IPS-20b (cell line): ENCODE data around the gene BDP1.
"Not testable (repeated sequence)": the region's sequence is repeated elsewhere in the genome, so short reads cannot be mapped to it uniquely, and the experiment has no call there.

ENCODE experiments used
- H3K27ac ChIP-seq: one replicate; pipeline ENCODE4 v1.5.1; 2013; ENCODE audit warnings: low read length
- H3K27me3 ChIP-seq: 2 replicates; pipeline ENCODE4 v1.6.1; 2013; ENCODE audit warnings: mild to moderate bottlenecking, low read length, inconsistent platforms; ENCODE audit not compliant: insufficient read depth
- H3K36me3 ChIP-seq: 2 replicates; pipeline ENCODE4 v1.6.1; 2013; ENCODE audit warnings: low read depth, mild to moderate bottlenecking, inconsistent platforms, low read length, moderate library complexity; ENCODE audit not compliant: insufficient read depth
- H3K4me1 ChIP-seq: 2 replicates; pipeline ENCODE4 v1.6.1; 2013; ENCODE audit warnings: mild to moderate bottlenecking, control low read depth, inconsistent platforms, low read length, moderate library complexity; ENCODE audit not compliant: insufficient read depth
- H3K4me3 ChIP-seq: 2 replicates; pipeline ENCODE4 v1.5.1; 2013; ENCODE audit warnings: mild to moderate bottlenecking, low read length, inconsistent platforms
- H3K9ac ChIP-seq: 2 replicates; pipeline ENCODE4 v1.6.1; 2013; ENCODE audit warnings: low read depth, mild to moderate bottlenecking, inconsistent platforms, low read length, moderate library complexity
- H3K9me3 ChIP-seq: 2 replicates; pipeline ENCODE4 v1.6.1; 2013; ENCODE audit warnings: mild to moderate bottlenecking, low read depth, low read length, inconsistent platforms; ENCODE audit not compliant: insufficient read depth

The BDP1 gene

GRCh38 chr5:71577839-71578238, 122.4 kb downstream of the BDP1 start:
- not testable (repeated sequence) for H3K9me3 ChIP-seq, H3K27ac ChIP-seq, H3K4me3 ChIP-seq, H3K4me1 ChIP-seq, H3K9ac ChIP-seq, H3K36me3 ChIP-seq, H3K27me3 ChIP-seq

DNA sequence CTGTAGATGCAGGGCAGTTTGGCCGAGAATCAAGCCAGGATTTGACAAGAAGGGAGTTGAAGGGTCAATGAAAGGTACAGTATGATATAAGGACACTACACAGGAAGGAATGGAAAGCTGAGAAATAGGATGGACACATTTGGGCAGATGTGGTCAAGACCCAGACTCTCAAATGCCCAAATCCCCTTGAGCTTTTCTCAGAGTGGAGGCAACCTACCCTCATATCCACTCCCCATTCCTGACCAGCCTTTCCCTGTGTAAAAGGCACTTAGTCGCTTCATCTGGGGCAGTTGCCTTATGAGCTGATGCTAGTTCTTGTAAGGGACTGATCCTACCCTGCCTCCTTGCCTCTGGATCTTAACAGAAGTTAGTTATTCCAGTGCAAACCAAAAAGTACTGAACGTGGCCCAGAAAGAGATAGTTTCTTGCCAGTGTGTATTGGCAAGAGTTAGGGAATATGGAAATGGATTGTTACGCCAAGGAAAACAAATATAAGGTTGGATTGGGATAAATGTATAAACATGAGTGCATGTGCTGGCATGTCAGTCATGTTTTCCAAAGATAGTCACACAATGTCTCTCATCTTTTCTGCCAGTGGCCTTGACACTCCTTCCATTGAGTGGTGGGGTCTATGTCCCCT, 127.6 kb downstream of the BDP1 start:
- Histone ChIP-seq H3K27ac (no peak overlapping the region), H3K4me3 (no peak overlapping the region), H3K36me3 (no peaks in the 10 kb centered on the region), H3K9me3 (0 out of 2 replicates have a peak, but pooled peaks cover 4% of the 10 kb centered on the region), H3K27me3 (no peaks in the 10 kb centered on the region), H3K4me1 (no peaks in the 10 kb centered on the region), H3K9ac (no peak overlapping the region)

DNA sequence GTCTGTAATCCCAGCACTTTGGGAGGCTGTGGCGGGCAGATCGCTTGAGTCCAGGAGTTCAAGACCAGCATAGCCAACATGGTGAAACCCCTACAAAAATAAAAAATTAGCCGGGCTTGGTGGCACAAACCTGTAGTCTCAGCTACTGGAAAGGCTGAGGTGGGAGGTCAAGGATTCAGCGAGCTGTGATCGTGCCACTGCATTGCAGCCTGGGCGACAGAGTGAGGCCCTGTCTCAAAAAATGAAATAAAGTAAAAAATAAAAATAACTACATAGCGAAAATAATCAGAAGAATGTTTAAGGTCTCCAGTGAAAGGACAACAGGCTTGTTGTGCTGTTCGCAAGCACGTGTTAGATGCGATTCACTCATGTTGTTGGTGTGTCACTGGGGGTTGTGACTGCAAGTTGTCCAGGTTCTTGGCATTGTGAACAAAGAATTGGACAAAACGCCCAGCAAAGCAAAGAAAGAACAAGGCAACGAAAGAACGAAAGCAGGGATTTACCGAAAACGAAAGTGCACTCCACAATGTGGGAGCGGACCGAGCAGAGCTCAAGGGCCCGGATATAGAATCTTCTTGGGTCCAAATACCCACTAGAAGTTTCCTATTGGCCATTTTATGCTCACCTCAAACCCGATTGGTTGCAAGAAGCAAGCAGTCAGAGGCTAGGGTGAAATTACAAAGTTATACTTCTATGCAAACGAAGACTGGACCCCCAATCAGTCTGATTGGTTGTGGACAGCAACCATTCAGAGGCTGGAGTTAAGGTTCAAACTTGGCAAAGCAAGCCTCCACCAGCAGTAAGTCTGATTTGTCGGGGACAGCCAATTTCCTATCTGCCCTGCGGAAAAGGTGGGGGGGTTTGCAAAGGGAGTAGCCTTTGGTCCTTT, 130.8 kb downstream of the BDP1 start:
- Histone ChIP-seq H3K9me3 (no peaks in the 10 kb centered on the region), H3K4me3 (peak overlapping the region; percentile 82), H3K9ac (peak overlapping the region; percentile 89), H3K27me3 (no peaks in the 10 kb centered on the region), H3K4me1 (no peaks in the 10 kb centered on the region), H3K36me3 (no peaks in the 10 kb centered on the region), H3K27ac (peak overlapping the region; percentile 75)

GRCh38 chr5:71586941-71587765, 131.7 kb downstream of the BDP1 start, which contains the start of gene MCCC2:
Gene MCCC2, plus strand, starts transcription at chr5:71587340. Its CDS starts 86 bp downstream, at chr5:71587426.
- Histone ChIP-seq H3K9ac (peak within 1 kb of the TSS; percentile 89), H3K9me3 (no peaks in the 10 kb centered on the region), H3K4me3 (peak within 1 kb of the TSS; percentile 82), H3K27ac (peak within 1 kb of the TSS; percentile 75), H3K36me3 (no peaks in the 10 kb centered on the region), H3K27me3 (no peaks in the 10 kb centered on the region), H3K4me1 (no peaks in the 10 kb centered on the region)

GRCh38 chr5:71587766-71588532, 132.5 kb downstream of the BDP1 start:
- no peaks in the 10 kb centered on the region for H3K9me3 ChIP-seq
- H3K36me3 ChIP-seq: no peaks in the 10 kb centered on the region
- peak overlapping the region; percentile 82 for H3K4me3 ChIP-seq

GRCh38 chr5:71588533-71588885, 133.1 kb downstream of the BDP1 start:
- Histone ChIP-seq H3K36me3 (no peaks in the 10 kb centered on the region), H3K27me3 (no peaks in the 10 kb centered on the region), H3K27ac (no peak overlapping the region), H3K4me1 (no peaks in the 10 kb centered on the region), H3K9me3 (no peaks in the 10 kb centered on the region), H3K9ac (no peak overlapping the region; the same call in 1 of the 2 replicates), H3K4me3 (peak overlapping the region; percentile 82; the same call in 1 of the 2 replicates)

More at GRCh38 chr5:71587766-71588532, 132.5 kb downstream of the BDP1 start:
- Histone ChIP-seq H3K9ac (peak overlapping the region; percentile 89), H3K27ac (peak overlapping the region; percentile 59), H3K4me1 (no peaks in the 10 kb centered on the region), H3K27me3 (no peaks in the 10 kb centered on the region)

- Histone ChIP-seq H3K27ac (no peak overlapping the region), H3K9ac (no peak overlapping the region), H3K4me1 (no peaks in the 10 kb centered on the region), H3K36me3 (no peaks in the 10 kb centered on the region; the same call in 1 of the 2 replicates), H3K27me3 (no peaks in the 10 kb centered on the region), H3K4me3 (no peak overlapping the region; the same call in 1 of the 2 replicates), H3K9me3 (no peaks in the 10 kb centered on the region)
These were observed 134.5 kb downstream of the BDP1 start for GRCh38 chr5:71589903-71590302.

DNA sequence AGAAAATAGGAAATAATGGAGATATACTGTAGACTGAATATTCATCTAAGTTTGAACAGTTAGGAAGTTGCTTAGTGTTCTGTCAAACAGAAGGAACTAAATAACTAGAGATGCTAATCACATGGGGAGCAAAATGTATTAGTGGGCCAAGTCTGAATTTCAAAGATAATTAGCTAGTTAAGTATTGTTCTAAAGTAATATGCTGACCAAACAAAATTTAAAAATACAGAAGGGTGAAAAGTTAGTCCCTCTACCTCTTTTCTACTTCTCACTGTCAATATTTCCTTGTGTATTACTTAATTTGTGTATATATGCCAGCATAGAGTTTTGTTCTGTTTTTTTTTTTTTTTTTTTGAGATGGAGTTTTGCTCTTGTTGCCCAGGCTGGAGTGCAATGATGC, 135.6 kb downstream of the BDP1 start:
- H3K4me3 ChIP-seq: no peak overlapping the region
- H3K27ac ChIP-seq: no peak overlapping the region
- no peaks in the 10 kb centered on the region for H3K27me3 ChIP-seq
- no peaks in the 10 kb centered on the region for H3K9me3 ChIP-seq
- H3K36me3 ChIP-seq: peaks cover 9% of the 10 kb centered on the region
- H3K9ac ChIP-seq: no peak overlapping the region
- no peaks in the 10 kb centered on the region for H3K4me1 ChIP-seq

DNA sequence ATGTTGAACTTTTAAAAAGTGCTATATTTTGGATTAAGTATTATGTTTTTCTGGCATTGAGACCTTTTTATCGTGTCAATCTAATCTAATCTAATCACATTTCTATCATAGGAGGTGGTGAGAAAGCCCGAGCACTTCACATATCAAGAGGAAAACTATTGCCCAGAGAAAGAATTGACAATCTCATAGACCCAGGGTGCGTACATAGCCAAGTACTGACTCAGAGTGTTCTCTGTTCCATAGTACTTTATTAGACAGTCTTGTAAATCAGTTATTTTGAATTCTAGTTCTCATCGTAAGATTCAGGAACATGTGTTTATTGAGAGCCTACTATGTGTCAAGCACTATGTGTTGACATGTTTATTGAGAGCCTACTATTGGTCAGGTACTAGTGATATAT, 140.7 kb downstream of the BDP1 start:
- H3K27me3 ChIP-seq: no peaks in the 10 kb centered on the region
- H3K4me1 ChIP-seq: no peaks in the 10 kb centered on the region
- H3K36me3 ChIP-seq: peaks cover 56% of the 10 kb centered on the region
- H3K4me3 ChIP-seq: no peak overlapping the region
- no peak overlapping the region for H3K9ac ChIP-seq
- no peak overlapping the region for H3K27ac ChIP-seq
- H3K9me3 ChIP-seq: no peaks in the 10 kb centered on the region

GRCh38 chr5:71597001-71597400, 141.6 kb downstream of the BDP1 start:
- H3K27ac ChIP-seq: no peak overlapping the region
- H3K4me1 ChIP-seq: no peaks in the 10 kb centered on the region
- H3K36me3 ChIP-seq: peaks cover 65% of the 10 kb centered on the region
- H3K9ac ChIP-seq: no peak overlapping the region
- H3K9me3 ChIP-seq: no peaks in the 10 kb centered on the region
- H3K4me3 ChIP-seq: no peak overlapping the region
- no peaks in the 10 kb centered on the region for H3K27me3 ChIP-seq

DNA sequence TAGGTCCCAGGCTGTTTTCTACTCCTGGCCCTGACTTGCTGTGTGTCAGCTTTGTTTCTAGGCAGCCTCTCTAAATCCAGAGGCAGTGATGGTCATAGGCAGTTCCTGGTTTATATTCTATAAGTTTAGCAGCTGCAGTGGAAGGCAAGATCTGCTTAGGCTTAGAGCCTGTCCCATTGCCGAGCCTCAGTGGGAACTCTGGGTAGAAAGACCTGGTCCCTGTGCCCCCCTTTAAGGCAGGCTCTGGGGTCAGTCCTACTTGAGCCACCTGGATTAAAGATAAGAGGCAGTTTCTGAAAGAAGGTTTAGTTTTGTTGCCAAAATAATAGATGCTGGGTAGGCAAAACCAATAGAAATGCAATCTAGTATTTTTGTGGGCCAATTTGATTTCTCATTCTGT, 145.3 kb downstream of the BDP1 start:
- Histone ChIP-seq H3K27ac (no peak overlapping the region), H3K4me3 (no peak overlapping the region), H3K4me1 (no peaks in the 10 kb centered on the region), H3K9me3 (no peaks in the 10 kb centered on the region), H3K27me3 (no peaks in the 10 kb centered on the region), H3K36me3 (peaks cover 81% of the 10 kb centered on the region), H3K9ac (no peak overlapping the region)
